ENCODE results near the gene CTF1.
"Not testable (repeated sequence)": the region's sequence is repeated elsewhere in the genome, so short reads cannot be mapped to it uniquely, and the experiment has no call there.

The CTF1 gene

DNA sequence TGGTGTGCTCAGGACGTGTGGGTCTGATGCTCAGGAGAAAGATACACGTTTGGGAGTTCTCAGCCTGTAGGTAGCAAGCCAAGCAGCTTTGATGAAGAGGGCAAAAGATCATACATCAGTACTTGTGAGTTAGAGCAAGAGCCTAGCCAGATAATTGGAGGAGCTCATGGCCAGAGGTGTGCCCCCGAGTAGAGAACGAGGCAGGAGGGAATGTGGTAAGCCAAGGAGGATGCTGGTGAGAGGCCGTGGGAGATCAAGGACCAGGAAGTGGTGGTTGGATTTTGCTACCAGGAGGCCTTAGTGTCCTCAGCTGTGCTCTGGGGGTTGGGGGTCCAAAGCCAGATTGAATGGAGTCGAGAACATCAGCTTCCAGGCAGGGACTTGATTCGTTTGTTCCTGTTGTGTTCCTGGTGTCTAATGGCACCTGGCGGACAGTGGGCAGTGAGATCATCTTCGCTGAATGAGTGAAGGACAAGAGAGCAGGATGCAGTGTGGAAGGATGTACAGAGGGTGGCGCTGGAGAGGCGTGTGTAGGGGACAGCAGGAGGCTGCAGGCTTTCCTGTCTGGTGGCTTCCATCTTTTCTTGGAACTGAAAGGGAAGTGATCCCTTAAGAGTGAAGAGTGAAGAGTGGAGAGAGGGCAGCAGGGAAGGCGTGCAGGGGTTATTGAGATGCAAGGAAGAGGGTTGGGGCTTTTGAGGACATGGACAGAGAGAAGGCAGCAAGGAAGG, 38.6 kb downstream of the CTF1 start:
- DNase-seq: peak; percentile 81

- DNase-seq: no peak
Observed at GRCh38 chr16:30937692-30938091, 41.3 kb downstream of the CTF1 start.

- DNase-seq: not testable (repeated sequence)
Observed at GRCh38 chr16:30939571-30939970, 43.2 kb downstream of the CTF1 start.

- peak; percentile 91 for DNase-seq
Observed at GRCh38 chr16:30941600-30942425, 45.4 kb downstream of the CTF1 start.

DNA sequence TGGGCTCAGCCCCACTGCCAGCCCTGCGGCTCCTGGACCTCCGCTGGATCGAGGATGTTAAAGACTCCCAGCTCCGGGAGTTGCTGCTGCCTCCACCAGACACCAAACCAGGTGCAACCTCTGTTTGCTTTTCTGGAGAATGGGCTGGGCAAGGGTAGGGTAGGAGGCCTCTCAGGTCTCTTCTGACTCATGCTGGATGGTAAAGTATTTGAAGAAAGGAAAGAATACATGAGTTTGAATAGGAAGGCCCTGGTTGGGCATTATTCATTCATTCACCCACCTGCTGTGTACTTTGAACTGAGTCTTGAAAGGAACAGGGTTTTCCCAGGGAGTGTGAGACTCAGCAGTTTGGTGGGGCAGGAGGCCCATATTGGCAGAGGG, 46.0 kb downstream of the CTF1 start:
- no peak for DNase-seq

DNA sequence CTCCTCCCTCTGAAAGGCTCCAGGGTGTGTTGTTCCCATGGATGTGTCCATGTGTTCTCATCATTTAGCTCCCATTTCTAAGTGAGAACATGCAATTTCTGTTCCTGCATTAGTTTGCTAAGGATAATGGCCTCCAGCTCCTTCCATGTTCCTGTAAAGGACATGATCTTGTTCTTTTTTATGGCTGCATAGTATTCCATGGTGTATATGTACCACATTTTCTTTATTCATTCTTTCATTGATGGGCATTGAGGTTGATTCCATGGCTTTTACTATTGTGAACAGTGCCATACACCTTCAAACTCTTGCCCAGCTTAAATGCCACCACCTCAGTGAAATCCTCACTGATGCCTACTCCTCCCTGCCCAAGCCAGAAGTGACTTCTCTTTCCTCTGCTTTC, 47.9 kb downstream of the CTF1 start:
- no peak for DNase-seq

- DNase-seq: no peak
Observed at GRCh38 chr16:30946671-30947540, 50.5 kb downstream of the CTF1 start.

DNA sequence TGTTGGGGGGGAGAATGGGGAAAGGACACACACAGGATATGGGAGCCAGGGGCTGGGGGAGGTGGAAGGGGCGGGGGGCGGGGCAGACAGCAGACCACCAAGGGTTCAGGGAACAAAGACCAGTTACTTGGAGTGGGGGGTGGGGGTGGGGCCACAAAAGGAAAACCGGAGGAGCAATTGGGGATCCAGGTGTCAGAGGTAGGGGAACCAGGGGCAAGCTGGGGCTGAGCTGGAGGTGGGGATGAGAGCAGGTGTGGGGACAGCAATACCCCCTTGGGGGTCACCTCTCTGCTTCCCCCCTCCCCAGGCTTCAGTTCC, 51.1 kb downstream of the CTF1 start:
- no peak for DNase-seq

GRCh38 chr16:30947859-30948666, 51.6 kb downstream of the CTF1 start:
- DNase-seq: peak; percentile 85

GRCh38 chr16:30948667-30949649, 52.5 kb downstream of the CTF1 start, which contains the start of gene ORAI3:
Gene ORAI3, plus strand, starts transcription at chr16:30949068. Its CDS starts 222 bp downstream, at chr16:30949290.
- peak; percentile 88 for DNase-seq

- DNase-seq: peak; percentile 95
Observed at GRCh38 chr16:30949650-30950515, 53.5 kb downstream of the CTF1 start.

- no peak for DNase-seq
Observed at GRCh38 chr16:30950516-30951065, 54.2 kb downstream of the CTF1 start.

DNA sequence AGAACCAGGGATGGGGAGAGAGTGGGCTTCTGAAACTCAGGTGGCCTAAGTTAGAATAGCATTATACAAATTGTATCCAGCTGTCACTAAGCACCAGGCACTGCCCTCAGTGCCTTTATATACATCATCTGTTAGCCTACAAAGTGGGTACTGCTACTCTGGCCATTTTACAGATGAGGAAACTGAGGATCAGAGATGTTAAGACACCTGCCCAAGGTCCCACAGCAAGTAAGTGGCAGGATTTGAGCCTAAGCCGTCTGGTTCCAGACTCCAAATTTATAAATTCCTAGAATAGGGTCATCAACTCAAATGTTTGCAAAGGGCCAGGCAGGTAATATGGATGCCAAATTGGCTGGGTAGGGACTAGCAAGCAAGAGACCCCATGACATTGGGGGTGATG, 54.8 kb downstream of the CTF1 start:
- DNase-seq: no peak

DNA sequence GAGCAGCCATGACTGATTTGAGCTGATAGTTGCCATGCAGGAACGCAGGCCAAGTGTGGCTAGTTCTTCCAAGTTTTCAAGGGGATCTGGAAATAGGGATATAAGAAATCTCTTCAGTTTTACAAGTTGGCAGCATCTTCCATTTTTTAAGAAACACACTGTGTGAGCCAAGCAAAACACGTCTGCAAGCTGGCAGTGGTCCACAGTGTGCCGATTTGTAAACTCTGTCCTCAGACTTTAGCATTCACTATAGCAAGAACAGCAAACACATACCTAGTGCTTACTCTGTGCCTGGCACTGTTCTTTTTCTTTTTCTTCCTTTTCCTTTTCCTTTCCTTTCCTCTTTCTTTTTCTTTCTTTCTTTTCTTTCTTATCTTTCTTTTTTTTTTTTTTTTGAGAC, 55.3 kb downstream of the CTF1 start:
- DNase-seq: no peak

GRCh38 chr16:30953111-30953510, 56.7 kb downstream of the CTF1 start:
- DNase-seq: no peak

Data from hematopoietic multipotent progenitor cell treated with erythropoietin and hydrocortisone succinate and interleukin-3 and kit ligand, for 6 days (in vitro differentiated cells).